Stimulated activated CD4-positive, alpha-beta T cell treated with anti-CD3 and anti-CD28 coated beads, Interleukin-2, amount 100 ng/mL, for 24 hours (primary cell): ENCODE results near the gene TMSB15C.
"Not testable (repeated sequence)": the region's sequence is repeated elsewhere in the genome, so short reads cannot be mapped to it uniquely, and the experiment has no call there.

Experiments used
- DNase-seq, 2 donors: peaks; one replicate each; pipeline ENCODE4 v3.0.0-alpha.2; 2020

TMSB15C gene

DNA sequence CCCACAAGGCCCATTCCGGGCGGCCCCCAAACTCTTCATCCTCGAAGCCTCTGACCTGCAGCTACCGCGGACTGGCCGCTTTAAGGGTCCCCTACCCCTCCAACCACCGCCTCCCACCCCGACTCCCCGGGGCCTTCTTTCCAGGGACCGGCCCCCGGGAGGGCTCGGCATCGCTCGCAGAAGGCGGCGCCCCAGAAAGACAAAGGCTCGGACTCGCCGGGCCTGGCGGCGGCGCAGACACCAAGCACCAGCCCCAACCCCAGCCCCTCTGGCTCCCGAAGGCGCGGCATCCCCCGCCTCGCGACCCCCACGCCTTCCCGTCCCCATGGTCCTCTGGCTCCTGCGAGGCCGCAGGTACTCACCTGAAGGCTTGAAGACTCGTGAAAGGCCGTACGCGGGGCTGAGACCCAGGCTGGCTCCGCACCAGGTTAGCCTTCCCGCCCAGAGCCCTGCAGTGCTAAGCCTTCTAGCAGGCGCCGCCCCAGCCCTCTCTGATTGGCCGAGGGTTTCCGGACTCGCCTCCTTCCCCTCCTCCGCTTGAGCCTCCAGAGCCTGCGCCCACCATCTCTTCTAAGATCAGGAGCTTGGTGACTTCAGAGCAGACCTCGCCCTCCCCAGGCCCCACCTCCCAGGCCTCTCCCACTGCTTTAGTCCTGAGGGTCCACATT lies at the start of gene TMSB15C:
TSS of gene TMSB15C (minus strand) at position 459 of the 668 bp plus-strand sequence.
- not testable (repeated sequence) for DNase-seq

- no peak for DNase-seq
Measured at GRCh38 chrX:104122829-104123228, 46.8 kb upstream of the TMSB15C start.

GRCh38 chrX:104118765-104119164 lies 42.7 kb upstream of the TMSB15C start:
- DNase-seq = no peak

DNA sequence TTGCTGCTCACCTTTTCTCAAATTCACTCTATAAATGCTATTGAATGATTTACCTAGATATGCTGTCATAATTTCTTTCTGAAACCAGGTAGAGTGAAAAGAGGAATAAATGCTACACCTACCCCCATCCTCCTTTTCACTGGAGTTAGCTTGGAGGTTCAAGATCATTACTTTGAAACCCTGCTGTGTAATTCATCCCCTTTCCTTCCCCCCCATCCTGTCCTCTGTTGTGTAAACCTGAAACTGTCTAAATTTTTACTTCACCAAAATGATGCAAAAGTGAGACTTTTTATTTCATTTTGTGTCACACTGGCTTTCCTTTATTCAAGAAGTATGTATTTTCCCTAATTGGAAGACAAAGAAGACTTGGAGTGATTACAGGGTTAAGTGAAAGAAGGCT lies 41.7 kb upstream of the TMSB15C start:
- DNase-seq = no peak

- DNase-seq = peak; percentile 48 to 51
Measured at GRCh38 chrX:104113222-104113965, 37.4 kb upstream of the TMSB15C start.

GRCh38 chrX:104112326-104112951 lies 36.4 kb upstream of the TMSB15C start, which contains the start of gene ZCCHC18:
ZCCHC18 (plus strand) TSS chrX:104112523; CDS start chrX:104114112, 1,589 bp downstream.
- DNase-seq = peak; percentile 32 to 46

GRCh38 chrX:104110491-104111240 lies 34.6 kb upstream of the TMSB15C start:
- DNase-seq = not testable (repeated sequence)

DNA sequence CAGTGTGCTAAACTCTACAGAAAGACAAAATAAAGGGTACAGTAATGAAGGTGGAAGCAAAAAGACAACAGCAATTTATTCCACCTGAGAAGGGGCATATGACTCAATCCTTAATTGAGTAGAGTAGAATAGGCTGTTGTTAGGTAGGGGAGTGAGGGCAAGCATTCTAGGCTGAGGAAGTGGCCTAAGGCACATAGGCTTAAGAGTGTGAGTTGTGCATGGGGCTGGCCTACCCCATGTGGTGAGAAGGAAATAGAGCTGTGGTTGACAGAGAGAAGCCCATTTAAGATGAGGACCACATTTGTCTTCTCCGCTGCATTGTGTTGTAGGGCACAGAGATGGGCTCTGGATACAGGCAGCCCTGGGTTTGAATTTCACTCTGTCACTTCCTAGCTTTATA lies 32.9 kb upstream of the TMSB15C start:
- no peak for DNase-seq

DNA sequence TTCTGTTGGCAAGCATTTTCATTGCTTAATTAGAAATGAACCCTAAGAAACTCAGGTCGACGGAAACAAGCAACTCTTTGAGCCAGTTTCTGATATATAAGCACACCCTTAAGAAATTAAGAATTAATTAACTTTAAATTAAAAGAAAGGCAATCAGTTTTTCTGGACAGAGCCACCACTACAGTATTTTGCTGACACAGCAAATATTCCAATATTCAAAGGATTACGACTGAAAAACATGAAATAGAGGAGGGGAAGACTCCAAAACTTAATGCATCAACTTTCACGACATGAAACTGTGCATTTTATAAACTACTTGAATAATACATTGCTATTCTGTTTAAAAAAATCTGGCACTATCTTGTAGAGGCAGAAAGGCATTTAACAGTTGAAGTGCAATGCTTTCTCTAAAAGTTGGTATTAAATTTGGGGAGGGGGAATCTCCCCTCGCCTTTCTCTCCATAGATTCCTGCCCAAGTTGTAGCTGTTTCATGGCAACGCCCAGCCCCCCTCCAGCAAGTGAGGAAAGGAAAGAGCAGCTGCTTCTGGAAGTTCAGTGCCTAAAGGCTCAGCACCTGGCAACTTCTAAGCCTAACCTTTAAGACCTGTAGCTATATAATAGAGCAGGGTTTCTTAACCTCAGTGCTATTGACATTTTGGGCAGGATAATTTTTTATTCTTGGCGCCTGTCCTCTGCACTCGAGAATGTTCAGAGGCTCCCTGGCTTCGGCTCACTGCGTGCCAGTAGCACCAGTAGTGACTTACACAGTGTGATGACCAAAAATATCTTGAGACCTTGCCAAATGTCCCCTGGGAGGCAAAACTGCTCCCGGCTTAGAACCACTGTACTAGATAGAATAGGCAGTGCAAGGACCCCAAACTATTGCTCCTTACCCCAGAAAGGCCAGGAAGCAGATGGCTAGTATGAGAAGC lies 29.6 kb upstream of the TMSB15C start:
- no peak for DNase-seq

DNA sequence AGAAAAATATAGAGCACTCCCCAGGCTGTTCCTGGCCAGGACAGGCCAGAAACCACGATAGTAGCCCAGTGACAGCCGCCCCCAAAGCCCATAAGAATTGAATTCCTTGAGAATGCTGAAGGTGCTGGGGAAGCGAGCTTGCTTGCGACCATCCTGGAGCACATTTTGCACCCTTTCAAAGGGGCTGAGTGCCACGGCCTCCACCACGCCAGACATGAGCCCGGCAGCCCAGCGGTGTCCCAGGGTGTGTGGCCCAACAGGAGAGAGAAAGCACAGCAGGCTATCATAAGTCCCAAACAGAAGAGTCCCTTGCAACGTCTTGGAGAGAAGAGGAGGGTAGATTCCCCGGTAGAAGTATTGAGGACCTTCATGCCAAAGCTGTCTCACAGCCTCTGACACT lies 28.6 kb upstream of the TMSB15C start:
- no peak for DNase-seq

DNA sequence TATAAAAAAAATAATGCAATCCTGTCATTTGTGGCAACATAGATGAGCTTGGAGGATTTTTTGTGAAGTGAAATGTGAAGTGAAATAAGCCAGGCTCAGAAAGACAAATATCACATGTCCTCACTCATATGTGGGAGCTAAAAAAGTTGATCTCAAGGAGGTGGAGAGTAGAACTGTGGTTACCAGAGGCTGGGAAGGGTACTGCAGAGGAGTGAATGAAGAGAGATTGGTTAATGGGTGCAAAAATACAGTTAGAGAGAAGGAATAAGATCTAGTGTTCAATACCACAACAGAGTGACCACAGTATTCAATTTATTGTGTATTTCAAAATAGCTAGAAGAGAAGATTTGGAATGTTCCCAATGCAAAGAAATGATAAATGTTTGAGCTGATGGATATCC lies 22.9 kb upstream of the TMSB15C start:
- DNase-seq = no peak

DNA sequence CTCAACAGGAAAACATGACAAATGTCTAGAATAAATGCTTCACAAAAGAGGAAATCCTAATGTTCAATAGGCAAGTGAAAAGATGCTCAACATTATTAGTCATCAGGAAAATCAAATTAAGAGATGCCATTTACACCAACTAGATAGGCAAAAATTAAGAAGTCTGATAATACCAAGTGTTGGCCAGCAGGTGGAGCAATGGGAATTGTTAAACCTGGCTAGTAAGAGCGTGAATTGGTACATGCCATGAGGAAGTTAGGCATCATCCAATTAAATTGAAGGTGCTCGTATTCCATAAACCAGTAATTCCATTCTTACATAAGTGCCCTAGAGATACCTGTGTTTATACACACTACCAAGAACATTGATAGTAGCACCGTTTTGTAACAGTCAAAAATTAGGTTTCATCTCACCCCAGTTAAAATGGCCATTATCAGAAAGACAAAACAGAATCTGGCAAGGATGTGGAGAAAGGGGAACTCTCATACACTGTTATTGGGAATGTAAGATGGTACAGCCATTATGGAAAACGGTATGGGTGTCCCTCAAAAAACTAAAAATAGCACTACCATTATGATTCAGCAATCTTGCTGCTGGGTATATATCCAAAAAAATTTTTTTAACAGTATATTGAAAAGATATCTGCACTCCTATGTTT lies 22.2 kb upstream of the TMSB15C start:
- DNase-seq = peak; percentile 34 to 49

- DNase-seq = no peak
Measured at GRCh38 chrX:104085919-104086318, 9.9 kb upstream of the TMSB15C start.

- DNase-seq = no peak
Measured at GRCh38 chrX:104085477-104085876, 9.4 kb upstream of the TMSB15C start.

DNA sequence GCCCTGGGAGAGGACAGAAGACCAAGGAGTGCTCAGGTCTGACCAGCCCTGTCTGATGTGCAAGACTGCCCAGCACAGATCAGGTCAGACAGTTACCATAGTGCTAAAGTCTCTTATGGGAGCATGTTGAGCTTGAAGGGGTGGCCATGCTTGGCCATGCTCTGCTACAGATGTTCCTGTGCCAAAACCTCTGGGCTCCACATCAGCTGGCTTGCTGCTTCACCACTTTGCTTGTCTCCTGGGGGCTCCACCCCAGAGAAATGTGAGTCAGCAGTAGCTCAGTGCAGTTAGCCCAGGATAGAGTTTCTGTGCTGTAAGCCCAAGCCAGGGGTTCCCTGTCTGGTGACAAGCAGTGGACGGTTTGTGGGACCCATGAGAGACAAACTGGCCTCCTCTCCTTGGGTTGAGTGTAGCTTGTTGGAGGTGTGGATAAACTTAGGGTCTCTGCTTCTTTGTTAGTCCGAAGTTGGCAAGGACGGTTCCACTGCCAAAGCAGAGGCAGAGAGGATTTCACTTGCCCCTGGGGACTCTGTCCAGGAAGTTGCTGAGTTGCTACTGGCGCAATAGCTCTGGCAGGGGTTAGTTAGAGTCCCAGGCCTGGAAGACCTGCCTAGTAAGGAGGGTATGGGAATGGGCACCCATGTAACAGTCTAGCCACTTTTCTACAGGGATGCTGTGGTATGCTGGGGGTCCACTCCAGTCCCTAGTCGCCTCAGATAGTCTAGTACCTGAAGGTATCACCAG lies 8.7 kb upstream of the TMSB15C start:
- no peak for DNase-seq

- DNase-seq = no peak
Measured at GRCh38 chrX:104084063-104084462, 8.0 kb upstream of the TMSB15C start.

DNA sequence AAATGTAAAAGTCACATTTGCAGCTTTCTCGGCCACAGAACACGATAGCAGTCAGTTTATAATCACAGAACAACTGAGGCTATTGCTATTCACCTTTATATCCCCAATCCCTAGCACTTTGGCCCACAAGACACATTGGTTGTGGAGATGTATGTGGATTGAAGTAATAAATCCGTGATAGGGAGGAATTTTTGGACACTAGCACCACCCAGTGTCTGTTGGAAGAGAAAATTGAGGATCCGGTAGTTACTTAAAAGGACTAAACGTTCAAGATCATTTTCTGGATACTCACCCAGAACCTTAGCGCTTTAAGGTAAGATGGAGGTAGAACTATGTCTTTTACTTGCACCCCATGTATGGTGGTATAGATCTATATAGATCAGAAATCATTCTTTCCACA lies 1.8 kb upstream of the TMSB15C start:
- not testable (repeated sequence) for DNase-seq

DNA sequence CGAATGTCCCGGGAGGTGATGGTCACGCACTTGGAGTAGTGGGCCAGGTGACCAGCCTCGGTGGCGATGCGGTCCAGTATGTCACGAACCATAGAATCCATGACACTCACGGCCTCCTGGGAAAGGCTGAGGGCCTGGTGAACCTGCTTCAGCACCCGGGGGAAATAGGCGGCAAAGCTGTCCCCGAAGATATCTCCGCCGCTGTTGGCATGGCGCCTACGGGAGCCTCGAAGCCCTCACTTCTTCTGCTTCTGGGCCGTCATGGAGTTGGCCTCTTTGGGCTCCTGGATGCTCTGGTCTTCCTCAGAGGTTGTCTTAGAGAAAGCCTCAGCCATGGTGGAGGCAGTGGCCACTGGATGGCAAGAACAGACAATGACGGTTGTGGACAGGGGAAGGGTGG lies 13.4 kb downstream of the TMSB15C start:
- not testable (repeated sequence) for DNase-seq

GRCh38 chrX:104054956-104055355 lies 21.1 kb downstream of the TMSB15C start:
- DNase-seq = not testable (repeated sequence)

DNA sequence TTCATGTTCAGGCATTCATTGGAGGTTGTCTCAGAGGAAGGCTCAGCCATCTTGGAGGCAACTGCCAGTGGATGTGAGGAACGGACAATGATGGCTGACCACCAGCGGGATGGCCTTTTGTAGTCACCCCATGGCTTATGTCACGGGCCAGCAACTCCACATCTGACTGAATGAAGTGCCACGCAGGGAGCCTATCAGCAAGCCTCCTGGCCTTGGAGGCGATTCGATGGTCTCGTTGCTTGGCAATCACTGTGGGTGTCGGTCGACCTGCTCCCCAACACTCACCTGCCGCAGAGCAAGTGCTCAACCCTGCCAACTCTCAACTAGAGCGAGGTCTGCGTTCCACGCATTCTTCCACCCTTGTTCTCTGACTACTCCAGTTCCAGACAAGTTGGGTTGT lies 28.9 kb downstream of the TMSB15C start:
- no peak for DNase-seq

DNA sequence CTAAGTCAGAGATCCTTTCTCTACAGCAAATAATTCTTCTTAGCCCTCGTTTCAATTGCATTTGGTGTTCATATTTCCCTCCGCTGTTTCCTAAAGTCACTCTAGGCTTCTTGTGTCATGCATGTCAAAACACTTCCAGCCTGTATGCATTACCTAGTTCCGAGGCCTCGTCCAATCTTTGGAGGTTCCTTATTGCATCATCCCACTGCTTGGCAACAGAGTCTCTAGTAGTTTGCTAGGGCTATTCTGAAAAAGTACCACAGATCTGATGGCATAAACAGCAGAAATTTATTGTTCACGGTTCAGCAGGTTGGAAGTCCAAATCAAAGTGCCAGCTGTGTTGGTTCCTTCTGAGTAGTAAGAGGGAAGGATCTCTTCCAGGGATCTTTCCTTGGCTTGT lies 30.4 kb downstream of the TMSB15C start:
- DNase-seq = no peak
